GM21390 (cell line): Measurements from ENCODE around the gene GATD1.

Source experiments
- ATAC-seq: cut with Tn5 transposase; IDR thresholded peaks from one replicate; pipeline ENCODE4 v1.9.1; 2021; ENCODE audit not compliant: unreplicated experiment

GATD1 gene, protein sequence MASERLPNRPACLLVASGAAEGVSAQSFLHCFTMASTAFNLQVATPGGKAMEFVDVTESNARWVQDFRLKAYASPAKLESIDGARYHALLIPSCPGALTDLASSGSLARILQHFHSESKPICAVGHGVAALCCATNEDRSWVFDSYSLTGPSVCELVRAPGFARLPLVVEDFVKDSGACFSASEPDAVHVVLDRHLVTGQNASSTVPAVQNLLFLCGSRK

DNA sequence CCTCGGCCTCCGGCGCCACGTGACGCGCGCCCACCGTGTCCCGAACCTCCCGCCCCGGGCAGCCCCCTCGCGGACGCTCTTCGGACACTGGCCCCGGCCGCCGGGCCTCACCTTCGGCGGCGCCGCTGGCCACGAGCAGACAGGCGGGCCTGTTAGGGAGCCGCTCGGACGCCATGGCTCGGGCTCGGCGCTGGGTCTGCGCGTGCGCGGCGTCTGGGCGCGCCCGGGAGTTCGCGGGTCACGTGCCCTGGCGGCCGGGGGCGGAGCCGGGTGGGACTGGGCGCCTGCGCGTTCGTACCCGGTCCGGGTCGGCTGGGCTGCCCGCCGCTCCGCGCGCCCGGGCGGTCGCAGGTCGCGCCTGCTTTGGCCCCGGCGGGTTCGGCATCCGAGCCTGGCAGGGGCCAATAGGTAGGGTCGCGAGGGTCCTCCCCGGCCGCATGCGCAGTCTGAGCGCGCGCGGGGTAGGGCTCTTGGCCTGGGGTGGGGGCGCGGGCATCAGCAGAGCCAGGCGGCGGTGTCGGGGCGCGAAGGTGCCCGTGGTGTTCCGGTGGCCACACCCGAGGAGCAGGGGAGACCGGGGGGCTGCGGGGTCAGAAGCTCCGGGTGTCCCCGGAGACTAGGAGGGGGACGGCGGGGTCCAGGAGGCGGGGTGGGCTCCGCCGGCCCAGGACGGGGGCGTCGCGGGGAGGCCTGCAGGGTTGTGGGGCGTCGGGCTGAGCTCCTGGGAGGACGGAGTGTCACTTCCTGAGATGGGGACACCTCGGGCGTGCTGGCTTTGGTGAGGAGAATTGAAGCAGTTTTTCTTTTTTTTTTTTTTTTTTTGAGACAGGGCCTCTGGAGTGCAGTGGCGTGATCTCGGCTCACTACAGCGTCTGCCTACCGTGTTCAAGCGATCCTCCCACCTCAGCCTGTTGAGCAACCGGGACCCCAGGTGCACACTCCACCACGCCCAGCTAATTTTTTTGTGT is at the start of gene GATD1:
Gene GATD1, minus strand, starts transcription at position 200 of the 968 bp plus-strand sequence. Its CDS starts 25 bp downstream, at position 175.
- peak; percentile 59 for ATAC-seq

DNA sequence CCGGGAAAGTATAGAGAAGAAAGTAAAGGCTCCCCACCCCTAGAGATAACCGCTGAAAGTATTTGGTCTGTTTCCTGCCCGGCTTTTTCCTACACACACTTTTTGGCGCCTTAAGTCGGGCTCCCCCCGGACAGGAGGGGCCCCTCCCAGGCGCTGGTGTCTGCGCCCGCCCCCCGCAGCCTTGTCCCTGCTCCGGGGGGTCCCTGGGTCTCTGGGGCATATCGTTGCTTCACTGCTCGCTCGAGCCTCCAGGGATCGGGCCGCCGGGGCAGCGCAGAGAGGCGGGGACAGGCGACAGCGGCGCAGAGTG is 49.5 kb upstream of the GATD1 start:
- ATAC-seq, result peak; percentile 3

DNA sequence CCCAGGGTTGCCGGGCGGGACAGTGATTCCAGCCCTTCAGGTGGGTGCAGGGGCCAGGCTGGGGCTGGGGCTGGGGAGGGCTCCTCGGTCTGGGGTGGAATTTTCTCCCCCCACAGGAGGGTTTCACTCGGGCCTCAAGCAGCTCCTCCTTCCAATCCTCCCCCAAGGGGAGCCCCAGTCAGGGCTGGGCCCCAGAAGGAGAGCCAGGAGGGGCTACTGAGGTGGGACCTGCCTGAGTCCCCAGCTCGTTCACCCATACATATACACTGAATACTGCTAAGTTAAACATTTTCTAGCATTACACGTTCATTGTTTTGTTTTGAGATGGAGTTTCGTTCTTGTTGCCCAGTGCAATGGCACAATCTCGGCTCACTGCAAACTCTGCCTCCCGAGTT is 48.9 kb upstream of the GATD1 start:
- ATAC-seq, result no peak

DNA sequence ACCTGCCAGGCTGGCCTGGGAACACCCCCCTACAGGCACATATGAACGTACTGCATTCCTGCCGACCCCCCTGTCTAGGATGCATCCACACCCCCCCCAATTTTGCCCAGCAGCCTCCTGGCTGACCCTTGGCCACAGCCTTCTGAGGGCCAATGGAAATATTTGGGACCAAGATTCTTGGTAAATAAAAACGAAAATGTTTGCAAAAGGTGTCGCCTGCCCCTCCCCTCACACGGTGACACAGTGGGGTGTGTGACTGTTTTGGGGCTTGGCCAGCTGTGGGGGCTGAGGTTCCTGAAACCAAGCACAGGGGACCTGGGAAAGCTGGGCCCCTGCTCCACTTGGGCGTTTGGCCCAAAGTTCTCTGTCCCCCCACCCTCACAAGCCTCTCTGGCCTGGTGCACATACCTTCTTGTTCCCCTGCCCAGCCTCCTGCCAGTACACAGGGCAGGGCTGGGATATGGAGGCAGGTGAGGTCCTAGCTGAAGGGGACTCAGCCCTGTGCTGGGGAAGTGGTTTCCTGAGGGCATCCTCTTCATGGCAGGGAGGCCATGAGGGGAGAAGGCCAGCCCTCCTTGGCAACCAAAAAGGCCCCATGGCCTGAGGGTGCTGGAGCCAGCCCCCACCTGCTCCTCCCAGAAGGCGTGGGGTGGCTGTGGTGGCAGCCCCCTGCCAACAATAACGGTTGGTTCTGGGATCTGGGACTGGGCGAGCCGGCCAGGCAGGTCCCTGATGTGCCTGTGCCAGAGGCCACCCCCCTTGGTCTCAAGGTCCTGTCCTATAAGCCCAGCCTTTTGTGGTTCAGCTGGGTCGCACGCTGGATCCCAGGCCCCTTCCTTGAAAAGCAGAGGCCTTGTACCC is 48.3 kb upstream of the GATD1 start:
- no peak for ATAC-seq

DNA sequence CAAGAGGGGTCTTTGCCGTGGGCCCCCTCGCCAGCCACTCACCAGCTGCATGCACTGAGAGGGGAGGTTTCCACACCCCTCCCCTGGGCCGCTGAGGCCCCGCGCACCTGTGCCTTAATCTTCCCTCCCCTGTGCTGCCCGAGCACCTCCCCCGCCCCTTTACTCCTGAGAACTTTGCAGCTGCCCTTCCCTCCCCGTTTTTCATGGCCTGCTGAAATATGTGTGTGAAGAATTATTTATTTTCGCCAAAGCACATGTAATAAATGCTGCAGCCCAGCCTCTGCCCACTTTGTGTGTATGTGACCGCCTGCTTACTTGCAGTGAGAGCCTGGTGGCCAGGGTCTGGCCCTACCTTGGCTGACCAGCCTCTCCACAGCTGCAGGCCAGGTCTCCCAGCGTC is 47.7 kb upstream of the GATD1 start:
- no peak for ATAC-seq

DNA sequence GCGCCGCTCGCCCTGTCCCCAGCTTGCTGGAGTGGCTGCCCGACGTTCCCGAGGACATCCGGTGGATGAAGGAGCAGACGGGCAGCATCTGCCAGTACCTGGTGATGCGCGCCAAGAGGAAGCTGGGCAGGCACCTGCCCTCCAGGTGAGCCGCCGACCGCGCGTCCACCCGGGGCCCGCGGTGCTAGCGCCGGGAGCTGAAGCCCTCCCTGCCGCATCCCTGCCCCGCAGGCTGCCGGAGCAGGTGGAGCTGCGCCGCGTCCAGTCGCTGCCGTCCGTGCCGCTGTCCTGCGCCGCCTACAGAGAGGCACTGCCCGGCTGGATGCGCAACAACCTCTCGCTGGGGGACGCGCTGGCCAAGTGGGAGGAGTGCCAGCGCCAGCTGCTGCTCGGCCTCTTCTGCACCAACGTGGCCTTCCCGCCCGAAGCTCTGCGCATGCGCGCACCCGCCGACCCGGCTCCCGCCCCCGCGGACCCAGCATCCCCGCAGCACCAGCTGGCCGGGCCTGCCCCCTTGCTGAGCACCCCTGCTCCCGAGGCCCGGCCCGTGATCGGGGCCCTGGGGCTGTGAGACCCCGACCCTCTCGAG is 47.1 kb upstream of the GATD1 start:
- ATAC-seq, result no peak

DNA sequence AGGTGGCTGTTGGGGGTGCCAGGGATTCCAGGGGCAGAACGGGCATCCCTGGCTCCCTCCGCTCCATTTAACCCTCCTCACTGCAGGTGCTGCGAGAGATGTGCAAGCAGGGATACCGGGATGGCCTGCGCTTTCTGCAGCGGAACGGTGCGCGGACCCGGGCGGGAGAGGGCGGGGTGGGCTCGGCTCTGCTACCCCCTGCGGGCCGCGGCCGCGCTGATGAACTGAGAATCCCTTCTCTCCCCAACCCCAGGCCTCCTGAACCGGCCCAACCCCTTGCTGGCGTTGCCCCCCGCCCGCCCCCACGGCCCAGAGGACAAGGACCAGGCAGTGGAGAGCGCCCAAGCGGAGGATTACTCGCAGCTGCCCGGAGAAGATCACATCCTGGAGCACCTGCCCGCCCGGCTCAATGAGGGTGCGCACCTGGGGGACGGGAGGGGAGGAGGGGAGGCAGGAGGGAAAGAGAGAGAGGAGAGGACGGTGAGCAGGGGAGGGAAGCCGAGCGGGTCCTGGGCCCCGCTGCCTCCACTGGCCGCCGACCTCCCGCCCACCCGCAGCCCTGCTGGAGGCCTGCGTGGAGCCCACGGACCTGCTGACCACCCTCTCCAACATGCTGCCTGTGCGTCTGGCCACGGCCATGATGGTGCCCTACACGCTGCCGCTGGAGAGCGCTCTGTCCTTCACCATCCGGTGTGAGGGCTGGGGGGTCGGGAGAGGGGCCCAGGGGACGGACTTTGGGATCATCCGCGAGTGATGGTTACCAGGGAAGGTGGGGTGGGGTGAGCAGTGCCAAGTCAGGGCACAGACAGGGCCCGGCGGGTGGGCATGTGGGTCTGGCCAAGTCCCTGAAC is 46.4 kb upstream of the GATD1 start:
- ATAC-seq, result no peak

DNA sequence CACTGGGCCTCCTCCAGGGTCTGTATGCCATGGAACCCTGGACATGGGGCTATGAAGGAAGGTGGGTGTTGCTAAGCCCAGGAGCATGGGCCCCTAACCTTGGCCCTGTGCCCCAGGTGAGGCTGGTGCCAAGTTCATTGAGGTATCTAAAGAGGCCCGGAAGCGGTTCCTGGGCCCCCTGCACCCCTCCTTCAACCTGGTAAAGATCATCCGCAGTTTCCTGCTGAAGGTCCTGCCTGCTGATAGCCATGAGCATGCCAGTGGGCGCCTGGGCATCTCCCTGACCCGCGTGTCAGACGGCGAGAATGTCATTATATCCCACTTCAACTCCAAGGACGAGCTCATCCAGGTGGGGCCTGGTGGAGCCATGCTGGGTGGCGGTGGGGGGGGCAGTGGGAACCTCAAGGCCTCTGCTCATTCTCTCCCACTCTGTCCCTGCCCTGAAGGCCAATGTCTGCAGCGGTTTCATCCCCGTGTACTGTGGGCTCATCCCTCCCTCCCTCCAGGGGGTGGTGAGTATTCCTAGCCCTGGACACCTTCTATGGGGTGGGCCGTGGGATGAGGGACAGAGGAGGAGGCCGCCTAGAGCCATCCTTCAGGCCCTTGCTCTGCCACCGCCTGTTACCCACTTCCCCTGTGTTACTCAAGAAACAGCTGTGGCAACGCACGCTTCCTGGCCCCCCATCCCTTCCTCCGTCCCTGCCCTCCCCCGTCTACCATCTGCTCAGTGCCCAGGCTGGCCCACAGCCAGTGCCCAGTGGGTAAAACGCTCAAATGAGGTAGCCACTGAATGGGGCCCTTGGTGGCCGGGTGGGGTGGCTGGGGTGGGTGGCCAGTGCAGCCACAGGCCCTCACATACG is 44.5 kb upstream of the GATD1 start:
- ATAC-seq, result no peak

DNA sequence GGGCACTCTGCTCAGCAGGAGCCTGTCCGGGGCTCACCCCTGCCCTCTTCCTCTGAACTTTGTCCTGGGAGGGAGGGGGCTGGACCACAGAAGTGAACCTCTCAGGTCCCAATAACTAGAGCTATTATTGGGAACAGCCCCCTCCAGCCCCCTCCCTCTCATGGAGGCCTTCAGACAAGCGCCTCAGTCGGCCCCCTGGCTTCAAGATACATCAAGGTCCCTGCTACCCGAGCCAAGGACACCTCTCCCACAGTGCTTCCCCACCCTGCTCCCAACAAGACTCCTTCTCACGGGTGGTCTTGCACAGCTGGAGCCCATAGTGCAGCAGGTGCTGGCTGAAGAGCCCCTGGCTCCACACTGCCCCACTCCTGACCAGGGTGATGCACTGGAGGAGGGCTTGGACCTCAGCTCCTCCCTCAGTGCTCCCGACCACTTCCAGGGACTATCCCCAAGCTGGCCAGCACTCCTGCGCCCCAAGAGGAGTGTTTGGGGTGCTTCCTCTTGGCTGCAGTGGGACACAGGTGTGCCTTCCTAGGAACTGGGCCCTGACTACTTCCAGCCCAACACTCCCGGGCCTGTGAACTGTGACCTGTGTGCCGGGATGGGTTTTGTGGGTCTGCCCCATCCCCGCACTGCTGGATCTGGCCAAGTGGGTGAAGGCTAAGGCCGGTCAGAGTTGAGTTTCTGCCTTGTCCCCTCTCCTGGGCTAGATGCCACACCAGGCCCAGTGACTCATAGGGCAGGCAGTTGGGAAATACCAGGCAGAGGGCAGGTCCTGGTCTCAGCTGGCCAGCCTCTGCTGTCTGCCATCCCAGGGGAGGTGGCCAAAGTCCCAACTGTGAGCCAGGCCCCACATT is 43.6 kb upstream of the GATD1 start:
- ATAC-seq, result no peak

DNA sequence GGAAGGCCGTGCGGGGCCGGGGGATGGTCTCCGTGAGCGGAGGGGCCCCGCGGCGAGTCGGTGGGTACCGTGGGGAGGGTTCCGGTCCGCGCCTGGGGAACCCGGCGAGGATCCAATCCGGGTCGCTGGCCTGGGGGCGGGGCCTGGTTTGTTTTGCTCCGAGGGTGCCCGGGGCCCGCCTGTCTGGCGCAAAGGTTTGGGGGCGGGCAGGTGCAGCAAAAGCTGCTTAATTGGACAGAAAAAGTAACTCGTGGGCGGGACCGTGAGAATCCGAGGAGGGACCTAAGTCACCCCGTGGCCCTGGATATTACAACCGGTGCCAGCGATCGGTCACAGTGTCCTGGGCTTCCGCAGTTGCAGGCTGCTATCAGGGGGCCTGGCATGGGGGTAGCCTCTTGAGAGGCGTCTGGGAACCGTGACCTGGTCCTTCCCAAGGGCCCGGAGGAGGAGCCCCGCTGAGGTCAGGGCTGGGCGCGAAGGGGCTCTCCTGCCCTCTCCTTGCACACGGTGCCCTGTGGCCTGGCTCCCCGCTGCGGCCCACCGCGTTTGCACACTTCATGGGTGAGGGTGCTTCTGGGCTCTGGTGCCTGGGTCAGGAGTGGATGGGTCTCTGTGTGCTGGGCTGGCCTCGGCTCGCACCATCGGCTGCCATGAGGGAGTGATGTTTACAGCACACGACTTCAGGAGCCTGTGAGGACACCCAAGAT is 42.8 kb upstream of the GATD1 start:
- ATAC-seq, result peak; percentile 63

DNA sequence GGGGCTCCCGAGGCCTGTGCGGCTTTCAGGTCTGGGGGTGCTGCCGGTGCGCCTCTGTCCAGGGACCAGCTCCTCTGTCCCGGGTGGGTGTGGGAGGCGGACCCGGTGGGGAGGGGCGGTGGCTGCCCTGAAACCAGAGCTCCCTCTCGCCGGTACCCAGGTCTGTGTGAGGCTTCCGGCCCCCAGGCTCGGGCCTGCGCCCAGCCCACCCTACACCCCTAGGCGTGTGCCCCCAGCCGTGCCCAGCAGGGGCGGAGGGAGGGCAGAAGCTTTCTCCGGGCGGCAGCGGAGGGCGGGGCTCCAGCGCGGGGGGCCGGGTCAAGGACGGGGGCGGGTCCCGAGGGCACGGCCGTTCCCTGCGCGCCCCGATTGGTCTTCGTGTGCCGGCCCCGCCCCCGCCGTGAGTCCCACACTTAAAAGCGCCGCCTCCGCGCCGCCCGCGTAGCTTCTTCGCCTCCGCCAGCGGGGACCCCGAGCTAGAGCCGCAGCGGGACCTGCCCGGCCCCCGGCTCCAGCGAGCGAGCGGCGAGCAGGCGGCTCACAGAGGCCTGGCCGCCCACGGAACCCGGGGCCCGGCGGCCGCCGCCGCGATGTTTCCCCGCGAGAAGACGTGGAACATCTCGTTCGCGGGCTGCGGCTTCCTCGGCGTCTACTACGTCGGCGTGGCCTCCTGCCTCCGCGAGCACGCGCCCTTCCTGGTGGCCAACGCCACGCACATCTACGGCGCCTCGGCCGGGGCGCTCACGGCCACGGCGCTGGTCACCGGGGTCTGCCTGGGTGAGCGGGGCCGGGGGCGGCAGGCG is 42.0 kb upstream of the GATD1 start:
- ATAC-seq, result peak; percentile 65

DNA sequence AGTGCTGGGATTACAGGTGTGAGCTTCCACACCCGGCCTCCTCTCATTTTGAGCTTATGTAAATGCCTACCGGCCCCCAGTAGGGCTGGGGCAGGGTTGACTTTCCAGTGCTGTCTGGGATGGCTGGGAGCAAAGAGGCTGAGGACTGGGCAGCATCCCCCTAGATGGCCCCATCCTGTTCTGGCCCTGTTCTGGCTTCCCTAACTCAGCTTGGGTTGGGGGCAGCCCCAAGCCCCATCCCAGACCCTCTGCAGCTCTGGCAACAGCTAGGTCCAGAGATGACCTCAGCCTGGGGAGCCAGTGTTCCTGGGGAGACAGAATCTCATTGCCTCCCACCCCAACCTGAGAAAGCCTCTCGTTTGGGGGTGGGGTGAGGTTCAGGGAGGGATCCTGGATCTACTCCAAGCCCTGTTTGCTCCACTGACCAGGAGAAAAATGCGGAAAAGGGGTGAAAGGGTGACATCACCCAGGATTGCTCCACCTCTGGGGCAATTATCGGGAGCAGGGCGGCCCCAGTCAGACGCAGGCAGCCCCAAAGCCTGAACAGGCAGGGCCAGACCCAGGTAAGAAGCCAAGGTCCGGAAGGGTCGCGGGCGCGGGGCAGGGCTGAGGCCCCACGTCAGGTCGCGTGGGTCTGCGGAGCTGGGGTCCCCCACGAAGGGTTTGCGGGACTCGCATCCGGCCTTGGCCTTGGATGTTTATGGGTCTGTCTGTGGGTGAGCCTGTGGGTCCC is 41.3 kb upstream of the GATD1 start, which contains the start of gene PNPLA2:
Gene PNPLA2, plus strand, starts transcription at position 519 of the 733 bp plus-strand sequence. CDS start 805 bp downstream, outside the sequence.
- ATAC-seq, result no peak

DNA sequence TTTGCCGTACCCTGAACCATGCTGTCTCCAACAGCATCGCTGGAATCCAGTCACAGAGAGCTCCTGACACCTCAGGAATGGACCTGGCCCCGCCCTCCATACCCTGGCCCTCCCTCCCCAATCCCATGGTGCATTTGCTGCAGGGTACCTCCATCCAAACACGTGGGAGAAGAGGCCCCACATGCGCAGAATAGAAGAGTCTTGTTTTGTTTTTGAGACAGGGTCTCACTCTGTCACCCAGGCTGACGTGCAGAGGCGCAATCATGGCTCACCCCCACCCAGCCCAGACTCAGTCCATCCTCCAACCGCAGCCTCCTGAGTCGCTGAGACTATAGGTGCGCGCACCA is 39.1 kb upstream of the GATD1 start:
- no peak for ATAC-seq

DNA sequence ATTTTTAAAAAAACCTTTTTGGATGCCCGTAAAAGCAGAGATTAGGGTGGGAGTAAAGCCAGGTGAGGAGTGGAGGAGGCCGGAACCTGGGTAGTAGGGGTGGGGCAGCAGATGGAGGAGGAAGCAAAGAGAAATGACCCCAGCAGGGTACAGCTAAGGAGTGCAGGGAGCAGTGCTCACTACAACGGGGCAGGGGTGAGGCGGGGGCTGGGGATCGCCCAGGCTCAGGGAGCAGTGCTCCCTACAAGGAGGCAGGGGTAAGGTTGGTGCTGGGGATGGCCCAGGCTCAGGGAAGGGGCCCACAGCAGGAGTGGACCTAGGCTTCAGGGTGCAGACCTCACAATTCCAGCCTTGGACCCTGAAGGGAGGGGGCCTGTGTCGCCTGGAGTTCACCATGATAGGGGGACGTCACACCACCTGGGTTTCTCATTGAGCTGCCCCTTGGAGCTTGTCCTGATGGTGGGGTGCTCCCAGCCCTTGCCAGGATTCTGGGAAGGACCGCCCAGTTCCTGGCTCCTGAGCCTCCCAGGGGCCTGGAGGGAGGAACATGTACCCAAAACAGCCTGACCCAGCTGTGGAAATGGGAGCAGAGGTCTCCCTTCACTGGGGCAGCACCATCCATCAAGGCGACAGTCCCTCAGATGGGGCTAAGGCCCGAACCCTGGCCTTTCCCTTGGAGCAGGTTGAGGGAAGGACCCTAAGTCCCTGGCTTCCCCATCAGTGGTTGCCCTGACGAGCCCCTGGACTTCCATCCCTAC is 38.6 kb upstream of the GATD1 start:
- no peak for ATAC-seq

DNA sequence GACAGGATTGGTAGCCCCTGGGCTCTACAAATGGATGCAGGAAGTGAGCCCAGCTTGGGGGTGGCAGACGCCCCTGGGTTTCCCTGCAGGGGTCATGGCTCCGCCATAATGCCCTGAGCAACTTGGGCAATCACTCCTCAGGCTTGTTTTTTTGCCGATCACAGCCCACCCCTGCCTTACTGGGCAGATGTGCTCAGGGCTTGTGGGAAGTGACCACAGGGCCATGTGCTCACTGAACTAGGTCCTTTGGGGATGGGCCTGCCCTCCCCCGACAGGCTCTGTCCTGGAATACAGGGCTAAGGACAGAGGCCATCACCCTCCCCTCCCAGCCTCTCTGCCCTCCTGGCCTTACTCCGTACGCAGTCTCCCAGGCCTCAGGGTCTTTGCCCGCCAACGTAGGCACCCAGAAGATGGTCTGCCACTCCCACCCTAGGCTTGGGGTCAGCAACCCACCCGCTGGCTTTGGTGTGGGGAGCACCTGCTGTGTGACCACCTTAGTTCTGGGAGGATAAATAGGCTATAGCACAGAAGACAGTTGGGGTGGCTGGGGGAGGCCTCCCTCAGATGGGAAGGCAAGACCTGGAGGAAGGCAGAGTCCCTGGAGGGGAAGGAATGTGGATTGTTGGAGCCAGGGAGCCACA is 36.3 kb upstream of the GATD1 start:
- ATAC-seq, result no peak
